Right lobe of liver (tissue), 4 donors: ENCODE results near the gene TJP1.

Source experiments
- POLR2A ChIP-seq: fragments of 450-650 bp; IDR thresholded peaks from one replicate; pipeline ENCODE4 v1.6.1; 2017; ENCODE audit warnings: antibody characterized with exemption, mild to moderate bottlenecking
- TF ChIP-seq, protein P1 (sequence below), 4 donors: fragments of 200-600 bp in 3 of 4; fragments of 450-650 bp in 1 of 4; IDR thresholded peaks; one replicate each; pipeline versions ENCODE4 v1.5.1 to v1.8.0; 2016 to 2022; ENCODE audit warnings: antibody characterized with exemption in 4 of 4, mild to moderate bottlenecking in 2 of 4
- donor health status: DM: no; HTN: no; CAD: no.
- donor health status: DM: no; HTN: no; CAD: no.
- donor health status: DM: no; HTN: yes; CAD: no.

DNA sequence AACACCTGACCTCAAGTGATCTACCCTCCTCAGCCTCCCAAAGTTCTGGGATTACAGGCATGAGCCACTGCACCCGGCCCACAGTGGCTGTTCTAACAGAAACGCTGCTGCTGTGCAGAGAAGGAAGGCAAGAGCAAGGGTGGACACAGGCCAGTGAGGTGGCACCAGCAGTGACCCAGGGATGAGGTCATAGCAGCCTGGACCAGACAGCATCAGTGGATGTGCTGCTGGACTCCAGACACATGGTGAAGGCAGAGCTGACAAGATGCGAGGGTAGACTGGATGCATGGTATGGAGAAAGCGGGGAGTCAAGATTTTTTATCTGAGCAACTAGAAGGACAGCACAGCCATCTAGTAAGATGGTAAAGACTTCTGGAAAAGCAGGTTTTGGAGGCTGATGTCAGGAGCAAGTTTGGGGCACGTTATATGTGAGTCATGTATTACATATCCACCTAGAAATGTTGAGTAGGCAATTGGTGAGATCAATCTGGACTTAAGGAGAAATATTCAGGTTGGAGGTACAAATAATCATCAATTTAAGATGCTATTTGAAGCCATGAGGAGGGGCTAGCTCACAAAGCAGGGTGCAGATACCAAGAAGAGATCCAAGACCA is 22.1 kb upstream of the TJP1 start:
- TF ChIP-seq, protein P1, sequence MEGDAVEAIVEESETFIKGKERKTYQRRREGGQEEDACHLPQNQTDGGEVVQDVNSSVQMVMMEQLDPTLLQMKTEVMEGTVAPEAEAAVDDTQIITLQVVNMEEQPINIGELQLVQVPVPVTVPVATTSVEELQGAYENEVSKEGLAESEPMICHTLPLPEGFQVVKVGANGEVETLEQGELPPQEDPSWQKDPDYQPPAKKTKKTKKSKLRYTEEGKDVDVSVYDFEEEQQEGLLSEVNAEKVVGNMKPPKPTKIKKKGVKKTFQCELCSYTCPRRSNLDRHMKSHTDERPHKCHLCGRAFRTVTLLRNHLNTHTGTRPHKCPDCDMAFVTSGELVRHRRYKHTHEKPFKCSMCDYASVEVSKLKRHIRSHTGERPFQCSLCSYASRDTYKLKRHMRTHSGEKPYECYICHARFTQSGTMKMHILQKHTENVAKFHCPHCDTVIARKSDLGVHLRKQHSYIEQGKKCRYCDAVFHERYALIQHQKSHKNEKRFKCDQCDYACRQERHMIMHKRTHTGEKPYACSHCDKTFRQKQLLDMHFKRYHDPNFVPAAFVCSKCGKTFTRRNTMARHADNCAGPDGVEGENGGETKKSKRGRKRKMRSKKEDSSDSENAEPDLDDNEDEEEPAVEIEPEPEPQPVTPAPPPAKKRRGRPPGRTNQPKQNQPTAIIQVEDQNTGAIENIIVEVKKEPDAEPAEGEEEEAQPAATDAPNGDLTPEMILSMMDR (IDR thresholded peaks at IDR 0.05) = no peak
- no peak for TF ChIP-seq POLR2A
